ENCODE results near the gene IFT20.

DNA sequence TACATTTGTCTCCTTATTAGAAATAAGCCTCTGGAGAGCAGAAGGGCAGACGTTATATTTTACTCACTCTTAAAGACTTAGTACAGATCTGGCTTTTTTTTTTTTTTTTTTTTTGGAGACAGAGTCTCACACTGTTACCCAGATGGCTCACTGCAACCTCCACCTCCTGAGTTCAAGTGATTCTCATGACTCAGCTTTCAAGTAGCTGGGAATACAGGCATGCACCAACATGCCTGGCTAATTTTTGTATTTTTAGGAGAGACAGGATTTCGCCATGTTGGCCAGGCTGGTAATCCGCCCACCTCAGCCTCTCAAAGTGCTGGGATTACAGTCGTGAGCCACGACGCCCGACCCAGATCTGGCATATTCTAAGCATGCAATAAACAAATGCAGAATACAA lies 52.7 kb downstream of the IFT20 start:
- TF ChIP-seq, protein P1, sequence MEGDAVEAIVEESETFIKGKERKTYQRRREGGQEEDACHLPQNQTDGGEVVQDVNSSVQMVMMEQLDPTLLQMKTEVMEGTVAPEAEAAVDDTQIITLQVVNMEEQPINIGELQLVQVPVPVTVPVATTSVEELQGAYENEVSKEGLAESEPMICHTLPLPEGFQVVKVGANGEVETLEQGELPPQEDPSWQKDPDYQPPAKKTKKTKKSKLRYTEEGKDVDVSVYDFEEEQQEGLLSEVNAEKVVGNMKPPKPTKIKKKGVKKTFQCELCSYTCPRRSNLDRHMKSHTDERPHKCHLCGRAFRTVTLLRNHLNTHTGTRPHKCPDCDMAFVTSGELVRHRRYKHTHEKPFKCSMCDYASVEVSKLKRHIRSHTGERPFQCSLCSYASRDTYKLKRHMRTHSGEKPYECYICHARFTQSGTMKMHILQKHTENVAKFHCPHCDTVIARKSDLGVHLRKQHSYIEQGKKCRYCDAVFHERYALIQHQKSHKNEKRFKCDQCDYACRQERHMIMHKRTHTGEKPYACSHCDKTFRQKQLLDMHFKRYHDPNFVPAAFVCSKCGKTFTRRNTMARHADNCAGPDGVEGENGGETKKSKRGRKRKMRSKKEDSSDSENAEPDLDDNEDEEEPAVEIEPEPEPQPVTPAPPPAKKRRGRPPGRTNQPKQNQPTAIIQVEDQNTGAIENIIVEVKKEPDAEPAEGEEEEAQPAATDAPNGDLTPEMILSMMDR (conservative IDR thresholded peaks at IDR 0.05 in 1 of 2, IDR thresholded peaks at IDR 0.05 in 1 of 2; ENCODE audit: low read depth in 1 of 2, low read length in 2 of 2): no peak
- TF ChIP-seq EZH2 (IDR thresholded peaks at IDR 0.05; ENCODE audit: low read length, missing control alignments): no peak

Measured in fibroblast of lung (primary cell).